ENCODE data around the gene TMEFF2.

DNA sequence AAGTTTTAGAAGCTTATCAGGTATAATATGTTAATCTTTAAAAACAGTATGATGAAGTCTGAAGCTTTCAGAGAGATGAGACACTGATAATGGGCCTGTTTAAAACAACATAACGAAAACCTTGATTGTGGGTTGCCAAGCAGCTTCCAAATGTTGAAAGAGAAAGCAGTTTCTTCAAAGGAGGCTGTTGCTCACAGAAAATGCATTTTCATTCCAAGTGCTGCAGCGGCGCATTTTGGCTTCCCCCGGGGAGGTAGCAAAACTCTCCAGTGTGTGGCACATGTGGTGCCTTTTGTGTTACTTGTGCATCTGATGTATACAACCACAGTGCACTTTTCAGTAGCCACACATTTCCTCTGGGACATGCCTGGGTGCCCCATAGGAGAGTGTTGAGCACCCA lies 66.1 kb downstream of the TMEFF2 start:
- TF ChIP-seq POLR2A (IDR thresholded peaks at IDR 0.05): no peak
- TF ChIP-seq, protein P1, sequence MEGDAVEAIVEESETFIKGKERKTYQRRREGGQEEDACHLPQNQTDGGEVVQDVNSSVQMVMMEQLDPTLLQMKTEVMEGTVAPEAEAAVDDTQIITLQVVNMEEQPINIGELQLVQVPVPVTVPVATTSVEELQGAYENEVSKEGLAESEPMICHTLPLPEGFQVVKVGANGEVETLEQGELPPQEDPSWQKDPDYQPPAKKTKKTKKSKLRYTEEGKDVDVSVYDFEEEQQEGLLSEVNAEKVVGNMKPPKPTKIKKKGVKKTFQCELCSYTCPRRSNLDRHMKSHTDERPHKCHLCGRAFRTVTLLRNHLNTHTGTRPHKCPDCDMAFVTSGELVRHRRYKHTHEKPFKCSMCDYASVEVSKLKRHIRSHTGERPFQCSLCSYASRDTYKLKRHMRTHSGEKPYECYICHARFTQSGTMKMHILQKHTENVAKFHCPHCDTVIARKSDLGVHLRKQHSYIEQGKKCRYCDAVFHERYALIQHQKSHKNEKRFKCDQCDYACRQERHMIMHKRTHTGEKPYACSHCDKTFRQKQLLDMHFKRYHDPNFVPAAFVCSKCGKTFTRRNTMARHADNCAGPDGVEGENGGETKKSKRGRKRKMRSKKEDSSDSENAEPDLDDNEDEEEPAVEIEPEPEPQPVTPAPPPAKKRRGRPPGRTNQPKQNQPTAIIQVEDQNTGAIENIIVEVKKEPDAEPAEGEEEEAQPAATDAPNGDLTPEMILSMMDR (IDR thresholded peaks at IDR 0.05): no peak
